Natural killer cell (primary cell): Measurements from ENCODE around the gene NUBP2. TPM values are rescaled to one million over a fixed set of nuclear protein-coding genes. Genes with fewer than 3 reads are reported as not detected.

ENCODE experiments used
- ATAC-seq, 3 donors: fragments of 150-1000 bp in 2 of 3; fragments of 200-7000 bp in 1 of 3; cut with Tn5 transposase; 1 replicate in 1 of 3; 2 replicates in 2 of 3; pipeline ENCODE4 v1.10.0; 2021; ENCODE audit warnings: mild to moderate bottlenecking in 2 of 3, moderate library complexity in 2 of 3
- DNase-seq, 2 donors: peaks; one replicate each; pipeline versions ENCODE4 v3.0.0 to v3.0.0-alpha.2; 2013 to 2021; ENCODE audit warnings: mixed read lengths in 1 of 2
- H3K27ac ChIP-seq: one replicate; pipeline ENCODE4 v1.5.1; 2013; ENCODE audit warnings: mild to moderate bottlenecking, low read length
- H3K27me3 ChIP-seq: one replicate; pipeline ENCODE4 v1.6.1; 2013; ENCODE audit warnings: low read length; ENCODE audit not compliant: control insufficient read depth, insufficient read depth
- H3K36me3 ChIP-seq: one replicate; pipeline ENCODE4 v1.6.1; 2013; ENCODE audit warnings: low read length; ENCODE audit not compliant: control insufficient read depth, insufficient read depth
- H3K4me1 ChIP-seq: one replicate; pipeline ENCODE4 v1.6.1; 2013; ENCODE audit warnings: low read length; ENCODE audit not compliant: control insufficient read depth, insufficient read depth
- H3K4me3 ChIP-seq: one replicate; pipeline ENCODE4 v1.5.1; 2013; ENCODE audit warnings: low read length
- H3K9me3 ChIP-seq: one replicate; pipeline ENCODE4 v1.6.1; 2013; ENCODE audit warnings: low read length; ENCODE audit not compliant: control insufficient read depth, insufficient read depth
- H3K27ac Mint-ChIP-seq, 2 donors: one replicate each; pipeline ENCODE4 v1.8.0; 2022; ENCODE audit warnings: mild to moderate bottlenecking in 2 of 2, mixed read lengths in 2 of 2, moderate library complexity in 1 of 2
- H3K27me3 Mint-ChIP-seq, 2 donors: one replicate each; pipeline ENCODE4 v1.8.0; 2022; ENCODE audit warnings: low read depth in 2 of 2, mixed read lengths in 2 of 2
- H3K36me3 Mint-ChIP-seq: one replicate; pipeline ENCODE4 v1.8.0; 2022; ENCODE audit warnings: mixed read lengths
- H3K4me1 Mint-ChIP-seq, 2 donors: one replicate each; pipeline ENCODE4 v1.8.0; 2022; ENCODE audit warnings: mixed read lengths in 2 of 2
- H3K4me3 Mint-ChIP-seq: one replicate; pipeline ENCODE4 v1.8.0; 2022; ENCODE audit warnings: mild to moderate bottlenecking, moderate library complexity, mixed read lengths
- H3K9me3 Mint-ChIP-seq, 2 donors: one replicate each; pipeline ENCODE4 v1.8.0; 2022; ENCODE audit warnings: mixed read lengths in 2 of 2
- WGBS: methylation state at CpG from one replicate; pipeline ENCODE4 v1.1.7; 2013; ENCODE audit warnings: missing lambda C conversion rate; ENCODE audit not compliant: insufficient coverage; 5-methylcytosine and 5-hydroxymethylcytosine counted together
- intact Hi-C: fragments of 100-400 bp; cut with micrococcal nuclease; formaldehyde crosslinking; loops from one replicate; pipeline ENCODE4 v1.14.2; 2022
- total RNA-seq, 4 donors: library from RNA; stranded (reverse); fragments of 120-200 nt in 1 of 4; gene quantifications; one replicate each; pipeline versions ENCODE4 v1.2.3 to v1.2.4, GENCODE V29; 2013 to 2022
- TF ChIP-seq, protein P1 (sequence below): fragments of 200-600 bp; IDR thresholded peaks from one replicate; pipeline ENCODE4 v1.8.0; 2022; ENCODE audit warnings: antibody characterized with exemption

The NUBP2 gene
- total RNA-seq, 3 donors from 2014 or later (not counting 1 experiment from before 2014, with no cell fraction given): 39.5 to 51.9 (median 49.4) TPM

DNA sequence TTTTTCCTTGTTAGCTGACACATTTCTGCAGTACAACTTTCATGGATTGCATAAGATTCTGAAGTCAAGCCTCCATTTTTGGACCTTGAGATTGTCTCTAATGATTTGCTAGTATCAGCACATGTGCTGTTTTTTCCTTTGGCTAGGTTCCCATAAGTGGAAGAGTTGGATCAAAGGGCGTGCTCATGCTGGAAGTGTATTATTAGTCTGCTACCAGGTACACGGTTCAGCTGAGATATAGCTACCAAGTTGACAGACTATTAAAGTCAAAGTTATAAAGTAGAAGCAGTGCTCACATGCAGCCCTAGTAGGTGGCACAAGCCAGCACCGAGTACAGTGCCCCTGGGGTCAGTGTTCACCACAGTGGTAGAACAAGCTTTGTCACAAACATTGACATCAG is 47.5 kb downstream of the NUBP2 start:
- ATAC-seq (no peak), DNase-seq (no peak)
- H3K27ac Mint-ChIP-seq: no peak overlapping the region
- Histone ChIP-seq H3K4me1 (peaks cover 18% of the 10 kb centered on the region), H3K4me3 (no peak overlapping the region), H3K9me3 (no peaks in the 10 kb centered on the region), H3K36me3 (peaks cover 2% of the 10 kb centered on the region), H3K27ac (no peak overlapping the region), H3K27me3 (no peaks in the 10 kb centered on the region)
- TF ChIP-seq, protein P1, sequence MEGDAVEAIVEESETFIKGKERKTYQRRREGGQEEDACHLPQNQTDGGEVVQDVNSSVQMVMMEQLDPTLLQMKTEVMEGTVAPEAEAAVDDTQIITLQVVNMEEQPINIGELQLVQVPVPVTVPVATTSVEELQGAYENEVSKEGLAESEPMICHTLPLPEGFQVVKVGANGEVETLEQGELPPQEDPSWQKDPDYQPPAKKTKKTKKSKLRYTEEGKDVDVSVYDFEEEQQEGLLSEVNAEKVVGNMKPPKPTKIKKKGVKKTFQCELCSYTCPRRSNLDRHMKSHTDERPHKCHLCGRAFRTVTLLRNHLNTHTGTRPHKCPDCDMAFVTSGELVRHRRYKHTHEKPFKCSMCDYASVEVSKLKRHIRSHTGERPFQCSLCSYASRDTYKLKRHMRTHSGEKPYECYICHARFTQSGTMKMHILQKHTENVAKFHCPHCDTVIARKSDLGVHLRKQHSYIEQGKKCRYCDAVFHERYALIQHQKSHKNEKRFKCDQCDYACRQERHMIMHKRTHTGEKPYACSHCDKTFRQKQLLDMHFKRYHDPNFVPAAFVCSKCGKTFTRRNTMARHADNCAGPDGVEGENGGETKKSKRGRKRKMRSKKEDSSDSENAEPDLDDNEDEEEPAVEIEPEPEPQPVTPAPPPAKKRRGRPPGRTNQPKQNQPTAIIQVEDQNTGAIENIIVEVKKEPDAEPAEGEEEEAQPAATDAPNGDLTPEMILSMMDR: no peak
- no peaks in the 10 kb centered on the region for H3K9me3 Mint-ChIP-seq
- no peak overlapping the region for H3K4me3 Mint-ChIP-seq
- 92% methylated on average over 3 of the region's 3 CpGs for WGBS
- H3K27me3 Mint-ChIP-seq: no peaks in the 10 kb centered on the region
- peaks cover 9 to 12% of the 10 kb centered on the region in 2 donors for H3K4me1 Mint-ChIP-seq
- H3K36me3 Mint-ChIP-seq: no peaks in the 10 kb centered on the region
- intact Hi-C loops: no loop called here

- no peaks in the 10 kb centered on the region for H3K9me3 Mint-ChIP-seq
- Histone ChIP-seq H3K4me3 (no peak overlapping the region), H3K27me3 (no peaks in the 10 kb centered on the region), H3K4me1 (peaks cover 10% of the 10 kb centered on the region), H3K36me3 (peaks cover 2% of the 10 kb centered on the region), H3K27ac (no peak overlapping the region), H3K9me3 (no peaks in the 10 kb centered on the region)
- no peak overlapping the region for H3K4me3 Mint-ChIP-seq
- TF ChIP-seq, protein P1: no peak
- no peak overlapping the region for H3K27ac Mint-ChIP-seq
- ATAC-seq: no peak
- DNase-seq: no peak
- 86% methylated on average over 19 of the region's 19 CpGs for WGBS
- intact Hi-C loops: no loop called here
- H3K27me3 Mint-ChIP-seq: no peaks in the 10 kb centered on the region
- peaks cover 9 to 12% of the 10 kb centered on the region in 2 donors for H3K4me1 Mint-ChIP-seq
- H3K36me3 Mint-ChIP-seq: no peaks in the 10 kb centered on the region
These were observed 48.7 kb downstream of the NUBP2 start for GRCh38 chr16:1831186-1832075.

- ATAC-seq (no peak), DNase-seq (no peak)
- H3K27ac ChIP-seq: no peak overlapping the region
- Mint-ChIP-seq H3K4me3 (no peak overlapping the region), H3K4me1 (no peaks in the 10 kb centered on the region), H3K27ac (no peak overlapping the region), H3K9me3 (no peaks in the 10 kb centered on the region), H3K27me3 (no peaks in the 10 kb centered on the region), H3K36me3 (no peaks in the 10 kb centered on the region)
- peaks cover 2% of the 10 kb centered on the region for H3K4me1 ChIP-seq
- H3K4me3 ChIP-seq: no peak overlapping the region
- H3K36me3 ChIP-seq: peaks cover 2% of the 10 kb centered on the region
- H3K27me3 ChIP-seq: no peaks in the 10 kb centered on the region
- TF ChIP-seq, protein P1: no peak
- no peaks in the 10 kb centered on the region for H3K9me3 ChIP-seq
- 82% methylated on average over 9 of the region's 9 CpGs for WGBS
- intact Hi-C loops: no loop called here
These were observed 50.2 kb downstream of the NUBP2 start for GRCh38 chr16:1832838-1833454.
